Loucy (cell line): Measurements from ENCODE around the gene OPRL1.

Experiments used
- H2AFZ ChIP-seq: fragments of 200-600 bp; sonication (generic); 2 replicates; pipeline ENCODE4 v1.6.0; 2016; ENCODE audit warnings: antibody characterized with exemption, mild to moderate bottlenecking, low read length, moderate library complexity
- H3F3A ChIP-seq: fragments of 200-600 bp; 2 replicates; pipeline ENCODE4 v1.6.0; 2016; ENCODE audit warnings: antibody characterized with exemption, low read depth, mild to moderate bottlenecking
- H3K27me3 ChIP-seq: fragments of 200-600 bp; sonication (generic); 2 replicates; pipeline ENCODE4 v1.6.1; 2014; ENCODE audit warnings: low read length, mild to moderate bottlenecking; ENCODE audit not compliant: insufficient read depth, poor library complexity, severe bottlenecking
- H3K36me3 ChIP-seq: fragments of 200-600 bp; sonication (generic); 2 replicates; pipeline ENCODE4 v1.6.1; 2016; ENCODE audit warnings: low read length; ENCODE audit not compliant: insufficient read depth
- H3K4me1 ChIP-seq: fragments of 200-600 bp; sonication (generic); 2 replicates; pipeline ENCODE4 v1.5.1; 2014; ENCODE audit warnings: low read length, mild to moderate bottlenecking; ENCODE audit not compliant: insufficient read depth, poor library complexity, severe bottlenecking
- H3K4me2 ChIP-seq: fragments of 200-600 bp; sonication (generic); 2 replicates; pipeline ENCODE4 v1.6.0; 2014; ENCODE audit warnings: antibody characterized with exemption, low read length, low read depth, mild to moderate bottlenecking; ENCODE audit not compliant: poor library complexity, severe bottlenecking
- H3K4me3 ChIP-seq: fragments of 200-600 bp; sonication (generic); 2 replicates; pipeline ENCODE4 v1.5.1; 2014; ENCODE audit warnings: low read length, mild to moderate bottlenecking, mixed read lengths; ENCODE audit not compliant: poor library complexity, severe bottlenecking
- H3K79me2 ChIP-seq: fragments of 200-600 bp; sonication (generic); 2 replicates; pipeline ENCODE4 v1.6.1; 2014; ENCODE audit warnings: low read length; ENCODE audit not compliant: insufficient read depth
- H3K9ac ChIP-seq: fragments of 200-600 bp; sonication (generic); 2 replicates; pipeline ENCODE4 v1.6.0; 2014; ENCODE audit warnings: mild to moderate bottlenecking, low read depth, low read length, moderate library complexity; ENCODE audit not compliant: poor library complexity, severe bottlenecking
- H3K9me2 ChIP-seq: fragments of 200-600 bp; sonication (generic); replicated peaks from 2 replicates; pipeline ENCODE4 v1.6.1; 2016; ENCODE audit warnings: low read depth, low read length, mixed read lengths
- H3K9me3 ChIP-seq: fragments of 200-600 bp; sonication (generic); 2 replicates; pipeline ENCODE4 v1.6.1; 2014; ENCODE audit warnings: mild to moderate bottlenecking, antibody characterized with exemption, low read length, low read depth; ENCODE audit not compliant: insufficient read depth
- H4K20me1 ChIP-seq: fragments of 200-600 bp; sonication (generic); 2 replicates; pipeline ENCODE4 v1.6.0; 2014; ENCODE audit warnings: antibody characterized with exemption, low read length, mild to moderate bottlenecking; ENCODE audit not compliant: insufficient read depth, poor library complexity, severe bottlenecking
- EZH2phosphoT487 ChIP-seq: fragments of 200-600 bp; IDR thresholded peaks from 2 replicates; pipeline ENCODE4 v1.6.1; 2018; ENCODE audit warnings: antibody characterized with exemption, mild to moderate bottlenecking, moderate library complexity, borderline replicate concordance
- TF ChIP-seq, protein P1 (sequence below): fragments of 200-600 bp; sonication (generic); conservative IDR thresholded peaks from 2 replicates; pipeline ENCODE4 v1.5.1; 2014; ENCODE audit warnings: mild to moderate bottlenecking, antibody characterized with exemption, low read length

OPRL1 gene

DNA sequence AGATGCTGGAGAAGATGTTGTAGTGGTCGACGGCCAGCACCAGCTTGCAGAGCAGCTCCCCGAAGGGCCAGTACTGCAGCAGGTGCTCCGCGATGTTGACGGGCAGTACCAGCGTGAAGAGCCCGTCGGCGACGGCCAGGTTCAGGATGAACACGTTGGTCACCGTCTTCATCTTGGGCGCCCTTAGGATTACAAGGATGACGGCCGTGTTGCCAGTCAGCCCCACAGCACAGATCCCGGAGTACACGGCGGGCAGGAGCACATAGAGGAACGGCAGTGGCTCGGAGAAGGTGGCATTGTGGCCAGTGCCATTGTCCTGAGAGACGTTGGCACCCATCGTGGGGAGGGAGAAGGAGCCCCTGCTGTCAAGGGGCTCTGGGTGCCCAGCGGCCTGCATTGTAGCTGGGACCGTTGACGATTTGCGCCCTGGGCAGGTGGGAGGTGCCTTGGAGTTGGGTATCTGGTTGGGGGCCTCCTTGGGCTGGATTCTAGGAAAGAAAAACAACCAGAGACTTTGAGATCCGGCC, 26.6 kb downstream of the OPRL1 start:
- Histone ChIP-seq H3K4me1 (peaks cover 5% of the 10 kb centered on the region), H4K20me1 (no peaks in the 10 kb centered on the region), H3F3A (no peaks in the 10 kb centered on the region), H3K9me3 (no peaks in the 10 kb centered on the region), H2AFZ (no peak overlapping the region), H3K36me3 (no peaks in the 10 kb centered on the region), H3K79me2 (no peaks in the 10 kb centered on the region), H3K27me3 (no peaks in the 10 kb centered on the region), H3K9ac (no peak overlapping the region), H3K4me2 (no peak overlapping the region), H3K9me2 (no peaks in the 10 kb centered on the region), H3K4me3 (no peak overlapping the region)
- TF ChIP-seq EZH2phosphoT487, result no peak
- TF ChIP-seq, protein P1, sequence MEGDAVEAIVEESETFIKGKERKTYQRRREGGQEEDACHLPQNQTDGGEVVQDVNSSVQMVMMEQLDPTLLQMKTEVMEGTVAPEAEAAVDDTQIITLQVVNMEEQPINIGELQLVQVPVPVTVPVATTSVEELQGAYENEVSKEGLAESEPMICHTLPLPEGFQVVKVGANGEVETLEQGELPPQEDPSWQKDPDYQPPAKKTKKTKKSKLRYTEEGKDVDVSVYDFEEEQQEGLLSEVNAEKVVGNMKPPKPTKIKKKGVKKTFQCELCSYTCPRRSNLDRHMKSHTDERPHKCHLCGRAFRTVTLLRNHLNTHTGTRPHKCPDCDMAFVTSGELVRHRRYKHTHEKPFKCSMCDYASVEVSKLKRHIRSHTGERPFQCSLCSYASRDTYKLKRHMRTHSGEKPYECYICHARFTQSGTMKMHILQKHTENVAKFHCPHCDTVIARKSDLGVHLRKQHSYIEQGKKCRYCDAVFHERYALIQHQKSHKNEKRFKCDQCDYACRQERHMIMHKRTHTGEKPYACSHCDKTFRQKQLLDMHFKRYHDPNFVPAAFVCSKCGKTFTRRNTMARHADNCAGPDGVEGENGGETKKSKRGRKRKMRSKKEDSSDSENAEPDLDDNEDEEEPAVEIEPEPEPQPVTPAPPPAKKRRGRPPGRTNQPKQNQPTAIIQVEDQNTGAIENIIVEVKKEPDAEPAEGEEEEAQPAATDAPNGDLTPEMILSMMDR, result no peak

DNA sequence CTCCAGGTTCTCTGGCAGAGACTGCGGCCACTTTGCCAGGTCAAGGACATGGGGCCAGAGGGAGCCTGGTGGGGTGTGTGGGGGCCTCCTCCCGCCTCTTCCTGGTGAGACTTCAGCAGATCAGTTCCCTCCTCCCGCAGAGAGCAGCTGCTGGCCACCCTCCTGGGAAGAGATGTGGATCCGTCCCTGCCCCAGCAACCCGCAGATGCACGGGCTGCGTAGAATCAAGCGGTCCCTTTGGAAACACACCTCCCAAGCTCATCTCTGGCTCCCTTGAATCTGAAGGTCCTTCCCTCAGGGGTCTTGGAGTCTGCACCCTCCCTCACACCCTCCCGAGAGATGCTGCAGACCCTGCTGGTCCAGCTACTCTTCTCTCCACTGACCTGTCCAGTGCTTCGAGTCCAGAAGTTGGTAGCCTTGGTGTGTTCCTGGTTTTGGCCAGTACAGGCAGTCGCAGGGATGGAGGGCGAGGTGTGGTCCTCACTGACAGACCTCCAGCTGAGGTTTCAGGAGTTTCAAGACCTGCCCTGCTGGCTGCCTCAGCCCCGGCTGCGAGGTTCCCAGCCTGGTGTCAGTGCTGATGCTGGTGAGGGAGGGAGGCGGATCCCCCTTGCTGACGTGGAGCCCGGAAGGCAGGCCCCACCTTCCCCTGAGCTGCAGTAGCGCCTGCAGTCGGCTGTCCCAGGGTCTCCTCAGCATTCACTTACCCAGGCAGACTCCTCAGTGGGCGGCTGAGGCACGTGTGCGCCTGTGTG, 27.3 kb downstream of the OPRL1 start, which contains the start of gene NPBWR2:
TSS of gene NPBWR2 (minus strand) at position 585 of the 755 bp plus-strand sequence. CDS start 734 bp downstream, outside the sequence.
- H3K4me1 ChIP-seq, result peaks cover 3% of the 10 kb centered on the region
- no peaks in the 10 kb centered on the region for H3K36me3 ChIP-seq
- TF ChIP-seq EZH2phosphoT487, result no peak
- TF ChIP-seq, protein P1, result no peak
- H3K27me3 ChIP-seq, result no peaks in the 10 kb centered on the region
- H2AFZ ChIP-seq, result no peak within 1 kb of the TSS
- no peaks in the 10 kb centered on the region for H4K20me1 ChIP-seq
- H3K9ac ChIP-seq, result no peak within 1 kb of the TSS
- H3K4me3 ChIP-seq, result no peak within 1 kb of the TSS
- no peak within 1 kb of the TSS for H3K4me2 ChIP-seq
- H3F3A ChIP-seq, result no peaks in the 10 kb centered on the region
- H3K9me2 ChIP-seq, result no peaks in the 10 kb centered on the region
- H3K79me2 ChIP-seq, result no peaks in the 10 kb centered on the region
- H3K9me3 ChIP-seq, result no peaks in the 10 kb centered on the region

DNA sequence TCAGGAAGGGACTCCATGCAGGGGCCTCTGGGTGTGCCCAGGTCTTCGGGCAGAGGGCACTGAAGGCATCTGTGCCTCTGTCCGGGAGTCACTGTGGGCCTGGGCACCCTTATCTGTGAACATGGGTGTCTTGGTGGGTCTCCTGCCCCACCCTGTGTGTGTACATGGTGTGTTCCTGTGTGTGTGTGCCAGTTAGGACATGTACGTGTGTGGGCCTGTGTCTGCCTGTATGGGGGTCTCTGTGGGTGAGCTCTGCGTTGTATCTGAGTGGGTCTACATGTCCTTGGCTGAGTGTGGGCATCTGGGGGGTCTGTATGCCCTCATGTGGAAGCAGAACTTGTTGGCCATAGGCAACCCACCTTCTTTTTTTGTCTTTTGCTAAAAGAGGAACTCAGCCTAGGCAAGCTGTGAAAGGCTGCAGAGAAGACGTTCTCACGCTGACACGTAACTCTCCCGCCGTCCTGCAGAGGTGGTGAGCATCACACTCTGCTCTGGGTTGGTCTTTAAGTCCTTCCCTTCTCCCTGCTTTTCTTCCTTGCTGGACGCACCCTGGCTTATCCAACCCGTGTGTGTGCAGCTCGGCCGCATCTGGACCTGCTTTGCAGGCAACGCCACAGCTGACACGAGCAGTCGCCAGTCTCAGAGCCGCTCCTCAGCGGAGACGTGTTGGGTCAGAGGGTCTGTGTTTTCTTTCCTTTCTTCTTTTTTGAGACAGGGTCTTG, 28.0 kb downstream of the OPRL1 start:
- Histone ChIP-seq H3F3A (no peaks in the 10 kb centered on the region), H4K20me1 (no peaks in the 10 kb centered on the region), H2AFZ (no peak overlapping the region), H3K36me3 (no peaks in the 10 kb centered on the region), H3K9me3 (no peaks in the 10 kb centered on the region), H3K79me2 (no peaks in the 10 kb centered on the region), H3K4me1 (peaks cover 3% of the 10 kb centered on the region), H3K4me2 (no peak overlapping the region), H3K9me2 (no peaks in the 10 kb centered on the region), H3K27me3 (no peaks in the 10 kb centered on the region), H3K9ac (no peak overlapping the region), H3K4me3 (no peak overlapping the region)
- TF ChIP-seq, protein P1, result no peak
- no peak for TF ChIP-seq EZH2phosphoT487
